Epithelial cell of alveolus of lung (primary cell): Measurements from ENCODE around the gene TMEM39B. TPM values are rescaled to one million over a fixed set of nuclear protein-coding genes. Genes with fewer than 3 reads are reported as not detected.

Experiments
- total RNA-seq: library from RNA; depleted of rRNA; stranded (reverse); fragments of >200 nt; gene quantifications from 2 replicates; pipeline ENCODE4 v1.2.1, GENCODE V29; 2015

Gene TMEM39B
- total RNA-seq = 7.0 and 10.5 TPM in 2 replicates

DNA sequence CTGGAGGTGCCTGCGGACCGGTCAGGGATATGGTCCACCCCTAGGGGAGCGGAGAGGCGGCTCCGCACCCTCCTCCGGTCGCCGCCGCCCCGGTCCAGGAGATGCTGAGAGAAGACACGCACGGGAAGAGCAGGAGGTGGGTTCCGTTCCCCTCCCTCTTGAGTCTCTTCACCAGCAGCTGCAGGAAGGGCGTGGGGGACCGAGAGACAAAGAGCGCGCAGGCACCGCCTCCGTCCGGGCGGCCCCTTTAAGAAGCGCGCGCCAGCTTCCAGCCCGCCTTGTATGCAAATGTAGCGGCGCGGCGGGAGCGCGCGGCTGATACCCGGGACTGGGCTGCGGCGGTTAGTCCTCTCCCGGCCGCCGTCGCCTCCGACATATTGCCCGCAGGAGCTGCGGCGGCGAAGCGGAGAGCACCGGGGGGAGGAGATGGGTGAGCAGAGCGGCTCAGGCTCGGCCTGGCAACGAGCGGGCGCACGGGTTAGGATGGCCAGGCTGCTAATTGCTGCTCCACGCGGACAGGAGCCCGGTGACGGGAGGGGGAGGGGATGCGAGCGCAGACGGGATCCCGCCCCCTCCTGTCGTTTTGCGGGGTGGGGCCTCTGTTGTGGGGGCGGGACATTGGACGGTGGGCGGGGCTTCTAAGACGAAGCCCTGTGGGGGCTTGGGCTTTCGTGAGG, at the start of gene TMEM39B:
Gene TMEM39B (plus strand): TSS at position 318 of the 677 bp plus-strand sequence. CDS start 109 bp downstream, at position 427.

DNA sequence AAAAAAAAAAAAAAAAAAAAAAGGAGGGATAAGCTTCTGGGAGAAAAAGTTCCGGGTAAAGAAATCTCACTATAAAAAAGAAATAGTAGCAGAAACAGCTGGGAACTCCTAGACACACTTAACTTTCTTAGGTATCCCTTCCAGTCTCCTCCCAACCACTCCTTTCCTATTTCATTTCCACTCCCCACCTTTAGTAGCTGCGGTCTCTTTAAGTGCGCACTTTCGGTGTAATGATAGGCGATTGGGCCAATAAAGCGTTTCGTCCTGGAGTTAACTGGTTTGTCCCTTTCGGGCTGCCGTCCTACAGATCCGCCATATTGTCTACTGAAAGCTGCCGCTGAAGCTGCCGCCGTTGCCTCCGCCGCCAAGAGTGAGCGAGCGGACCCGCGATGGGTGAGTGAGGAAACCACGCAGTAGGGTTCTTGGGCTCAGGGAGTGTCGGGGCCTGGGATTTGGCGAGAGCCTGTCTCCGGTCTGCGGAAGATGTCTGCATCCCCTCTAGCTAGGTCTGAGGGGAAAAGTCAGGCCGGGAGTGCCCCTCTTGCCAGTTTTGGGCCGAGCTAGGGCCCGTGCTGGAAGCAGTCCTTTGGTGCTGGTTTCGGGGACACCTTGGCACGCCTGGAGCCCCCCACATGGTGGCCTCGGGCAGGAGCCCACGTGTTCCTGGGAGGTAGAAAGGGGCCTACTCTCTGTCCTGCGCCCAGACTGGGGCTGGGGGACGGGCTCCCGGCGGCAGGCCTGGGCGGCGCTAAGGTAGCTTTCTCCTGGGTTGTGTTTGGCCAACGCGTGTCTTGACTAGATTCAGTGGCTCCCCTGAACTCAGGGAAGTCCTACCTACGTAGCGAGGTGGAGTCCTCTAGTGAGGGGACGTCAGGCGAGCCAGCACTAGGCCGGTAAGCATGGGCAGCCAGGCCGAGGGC, 35.3 kb downstream of the TMEM39B start, which contains the start of gene KPNA6:
Gene KPNA6 (plus strand): TSS at position 315 of the 920 bp plus-strand sequence. CDS start 75 bp downstream, at position 390.

Other genes with a start within 250 kb of the TMEM39B start
- 241 and 300 TPM in 2 replicates for gene PTP4A2, start 134.6 kb upstream of the TMEM39B start, total RNA-seq
- gene KHDRBS1, start 59.1 kb upstream of the TMEM39B start, total RNA-seq = 95.3 and 161 TPM in 2 replicates
- gene KPNA6, start 35.1 kb downstream of the TMEM39B start, total RNA-seq = 40.6 and 41.0 TPM in 2 replicates
- 54.1 and 56.9 TPM in 2 replicates for gene TXLNA, start 106.7 kb downstream of the TMEM39B start, total RNA-seq
- 23.9 and 24.6 TPM in 2 replicates for gene CCDC28B, start 127.7 kb downstream of the TMEM39B start, total RNA-seq
- gene IQCC, start 132.7 kb downstream of the TMEM39B start, total RNA-seq = 3.2 and 4.6 TPM in 2 replicates
- gene DCDC2B, start 136.2 kb downstream of the TMEM39B start, total RNA-seq = not detected in 2 replicates
- 12.4 and 20.0 TPM in 2 replicates for gene TMEM234, start 149.4 kb downstream of the TMEM39B start, total RNA-seq
- gene EIF3I, start 149.5 kb downstream of the TMEM39B start, total RNA-seq = 255 and 401 TPM in 2 replicates
- 0.40 TPM in 1 of 2 replicates, not detected in the other for gene FAM167B, start 174.3 kb downstream of the TMEM39B start, total RNA-seq
- gene LCK, start 178.3 kb downstream of the TMEM39B start, total RNA-seq = 0.65 TPM in 1 of 2 replicates, not detected in the other
- 66.1 and 120 TPM in 2 replicates for gene HDAC1, start 219.1 kb downstream of the TMEM39B start, total RNA-seq